GM12878 (cell line): ENCODE measurements around the gene THSD4. TPM values are rescaled to one million over a fixed set of nuclear protein-coding genes. Genes with fewer than 3 reads are reported as not detected.

Experiments
- ATAC-seq: fragments of 200-7000 bp; cut with Tn5 transposase; 3 replicates; pipeline ENCODE4 v1.9.1; 2020; ENCODE audit warnings: mild to moderate bottlenecking, moderate library complexity
- BruUV-seq: library from RNA; stranded (reverse); fragments of 400-500 nt; replicated peaks from 2 replicates; lab custom pipeline; 2021; lab: Mats Ljungman, UMichigan
- CTCF ChIA-PET: fragments of 300-600 bp; sonication (Branson Sonifier 250); formaldehyde crosslinking; extraction: SDS; loops from one replicate; lab custom pipeline; 2021; ENCODE audit warnings: inconsistent platforms; lab: Yijun Ruan, JAX
- POLR2A ChIA-PET: fragments of 350-600 bp; formaldehyde crosslinking; extraction: SDS; loops from one replicate; lab custom pipeline; 2021; ENCODE audit warnings: inconsistent platforms; lab: Charles Lee
- RAD21 ChIA-PET: fragments of 300-600 bp; sonication (Branson Sonifier 250); formaldehyde crosslinking; loops from one replicate; lab custom pipeline; 2023; ENCODE audit warnings: antibody characterized with exemption; ENCODE audit not compliant: unreplicated experiment; lab: Charles Lee
- SMC1A ChIA-PET: fragments of 300-600 bp; sonication (Branson Sonifier 250); formaldehyde crosslinking; loops from one replicate; lab custom pipeline; 2023; ENCODE audit not compliant: unreplicated experiment, uncharacterized antibody; lab: Charles Lee
- DNase-seq: peaks from one replicate; pipeline ENCODE4 v3.0.0-alpha.2; 2011; ENCODE audit warnings: low read depth, low spot score
- FAIRE-seq: peaks from 3 replicates; lab custom pipeline; 2011; peaks lifted over from hg19 to GRCh38; lab: Jason Lieb, UNC
- H2AFZ ChIP-seq: 2 replicates; pipeline ENCODE4 v1.6.0; 2011; ENCODE audit warnings: low read depth, low read length, control low read depth; ENCODE audit not compliant: control insufficient read depth
- H3K27ac ChIP-seq: 2 replicates; pipeline ENCODE4 v1.5.1; 2011; ENCODE audit warnings: control low read depth; ENCODE audit not compliant: control insufficient read depth, insufficient read depth
- H3K27me3 ChIP-seq, 2 experiments: replicated peaks in 1 of 2; 2 replicates each; pipeline versions ENCODE4 v1.6.0 to v1.6.1; 2011; ENCODE audit warnings: low read length in 1 of 2; ENCODE audit not compliant: control insufficient read depth in 2 of 2, insufficient read depth in 2 of 2
- H3K36me3 ChIP-seq, 2 experiments: 2 replicates each; pipeline ENCODE4 v1.5.1; 2011; ENCODE audit warnings: low read length in 1 of 2; ENCODE audit not compliant: control insufficient read depth in 2 of 2, insufficient read depth in 2 of 2
- H3K4me1 ChIP-seq: 2 replicates; pipeline ENCODE4 v1.6.1; 2011; ENCODE audit warnings: mild to moderate bottlenecking, low read length, moderate library complexity, mixed read lengths; ENCODE audit not compliant: control insufficient read depth, insufficient read depth
- H3K4me2 ChIP-seq: 2 replicates; pipeline ENCODE4 v1.6.0; 2011; ENCODE audit warnings: control low read depth; ENCODE audit not compliant: control insufficient read depth, insufficient read depth
- H3K4me3 ChIP-seq: fragments of 200-600 bp; sonication (generic); 2 replicates; pipeline ENCODE4 v1.5.1; 2016
- H3K79me2 ChIP-seq: 2 replicates; pipeline ENCODE4 v1.6.0; 2011; ENCODE audit warnings: low read length; ENCODE audit not compliant: control insufficient read depth, insufficient read depth
- H3K9ac ChIP-seq: 2 replicates; pipeline ENCODE4 v1.8.0; 2011; ENCODE audit warnings: low read length, control low read depth, mixed read lengths; ENCODE audit not compliant: control insufficient read depth, insufficient read depth
- H3K9me3 ChIP-seq: replicated peaks from 3 replicates; pipeline ENCODE4 v1.5.1; 2011; ENCODE audit warnings: mild to moderate bottlenecking, low read length; ENCODE audit not compliant: control insufficient read depth, insufficient read depth
- H4K20me1 ChIP-seq: 2 replicates; pipeline ENCODE4 v1.6.0; 2011; ENCODE audit not compliant: control insufficient read depth, insufficient read depth
- CHD1 ChIP-seq: IDR thresholded peaks from 2 replicates; pipeline ENCODE4 v1.6.1; 2012; ENCODE audit warnings: low read depth, low read length, improper control_type of control experiment
- IKZF2 ChIP-seq, 2 experiments: fragments of 450-650 bp; IDR thresholded peaks; 2 replicates each; pipeline ENCODE4 v1.6.1; 2017; ENCODE audit warnings: mild to moderate bottlenecking in 2 of 2, moderate library complexity in 2 of 2
- IRF3 ChIP-seq: fragments of 450-650 bp; IDR thresholded peaks from 2 replicates; pipeline ENCODE4 v1.6.1; 2014; ENCODE audit warnings: mild to moderate bottlenecking
- KDM1A ChIP-seq: fragments of 200-600 bp; sonication (generic); IDR thresholded peaks from 2 replicates; pipeline ENCODE4 v1.6.1; 2016; ENCODE audit warnings: borderline replicate concordance
- NBN ChIP-seq: fragments of 450-650 bp; IDR thresholded peaks from 2 replicates; pipeline ENCODE4 v1.6.1; 2016
- NFIC ChIP-seq: IDR thresholded peaks from 2 replicates; pipeline ENCODE4 v1.6.1; 2012; ENCODE audit warnings: low read depth, mild to moderate bottlenecking, inconsistent platforms, low read length, moderate library complexity
- RELB ChIP-seq: fragments of 450-650 bp; IDR thresholded peaks from 2 replicates; pipeline ENCODE4 v1.6.1; 2017; ENCODE audit warnings: low read depth, mild to moderate bottlenecking, moderate library complexity
- SIN3A ChIP-seq: IDR thresholded peaks from 2 replicates; pipeline ENCODE4 v1.6.1; 2012; ENCODE audit warnings: low read depth, low read length, improper control_type of control experiment
- ZNF274 ChIP-seq: IDR thresholded peaks from one replicate; pipeline ENCODE4 v1.8.0; 2011; ENCODE audit not compliant: insufficient read length, insufficient read depth
- ZZZ3 ChIP-seq: IDR thresholded peaks from 2 replicates; pipeline ENCODE4 v1.6.1; 2011; ENCODE audit warnings: low read depth; ENCODE audit not compliant: control insufficient read depth, insufficient read length
- WGBS: methylation state at CpG from one replicate; pipeline ENCODE4 v1.1.6; 2016; ENCODE audit warnings: low lambda C conversion rate; ENCODE audit not compliant: insufficient replicate concordance, insufficient coverage; ENCODE audit errors: missing lambda C conversion rate; 5-methylcytosine and 5-hydroxymethylcytosine counted together
- in situ Hi-C: fragments of 300-500 bp; cut with MboI; formaldehyde crosslinking; loops from 9 replicates; pipeline ENCODE4 v1.14.3; 2018; ENCODE audit warnings: mixed read lengths
- intact Hi-C: fragments of 100-400 bp; cut with micrococcal nuclease; formaldehyde crosslinking; loops from one replicate; pipeline ENCODE4 v1.14.2; 2022; ENCODE audit not compliant: unreplicated experiment
- polyA plus RNA-seq, 11 experiments: library from polyadenylated mRNA; depleted of rRNA in 4 of 11; unstranded in 6 of 11; stranded (reverse) in 5 of 11; fragments of >200 nt; fragmentation: Nextera tagmentation in 4 of 11; fragmentation: Illumina TruSeq in 1 of 11; extraction: Ambion mirVana in 4 of 11; extraction: Trizol in 1 of 11; gene quantifications; 1 replicate in 1 of 11; 2 replicates in 10 of 11; pipeline versions ENCODE4 v1.2.1 to v1.2.3, GENCODE V29; 2011 to 2016; ENCODE audit warnings: inconsistent platforms in 2 of 11, missing spikeins in 2 of 11, low read depth in 1 of 11
- total RNA-seq, 4 experiments: library from RNA; depleted of rRNA in 3 of 4; stranded (reverse); fragments of >200 nt in 3 of 4; fragmentation: Illumina TruSeq in 1 of 4; extraction: Trizol in 1 of 4; gene quantifications; 2 replicates each; pipeline versions ENCODE4 v1.2.1 to v1.2.3, GENCODE V29; 2013 to 2021
- TF ChIP-seq, protein P1 (sequence below): fragments of 450-650 bp; IDR thresholded peaks from 2 replicates; pipeline ENCODE4 v1.6.1; 2017; ENCODE audit warnings: mild to moderate bottlenecking, low read depth, inconsistent platforms; ENCODE audit not compliant: poor library complexity, severe bottlenecking

The THSD4 gene
- total and polyA plus RNA-seq, 10 of the 15 experiments (the other 5 are each of a cell fraction or from before 2014, with no cell fraction given): 0.04 to 0.13 (median 0.05) TPM; not detected in 7

DNA sequence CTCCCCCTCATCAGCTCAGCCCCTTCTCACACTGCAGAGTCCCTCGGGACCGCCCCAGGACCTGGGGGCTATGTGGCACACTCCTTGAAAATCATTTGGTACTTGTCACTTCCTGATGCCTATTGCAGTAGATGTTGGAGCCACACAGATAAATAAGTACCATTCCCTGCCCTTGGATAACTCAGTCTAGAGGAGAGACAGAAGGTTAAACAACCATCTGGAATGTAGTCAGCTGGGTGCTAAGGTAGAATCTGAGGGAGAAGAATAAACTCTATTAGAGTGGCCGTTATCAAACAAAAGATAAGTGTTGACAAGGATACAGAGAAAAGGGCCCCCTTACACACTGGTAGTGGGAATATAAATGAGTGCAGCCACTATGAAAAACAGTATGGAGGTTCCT lies 582.8 kb downstream of the THSD4 start (continued):
- no peak for TF ChIP-seq IRF3
- TF ChIP-seq, all 136 proteins: peak for 0

- H3K4me1 ChIP-seq: no peaks in the 10 kb centered on the region
- H3K27ac ChIP-seq: no peak overlapping the region
- CTCF ChIA-PET: no interaction called here
- FAIRE-seq (no peak), ATAC-seq (no peak)
- no peaks in the 10 kb centered on the region for H3K9me3 ChIP-seq
- H3K9ac ChIP-seq: no peak overlapping the region
- no peaks in the 10 kb centered on the region for H3K79me2 ChIP-seq
- H3K36me3 ChIP-seq: no peaks in the 10 kb centered on the region
- TF ChIP-seq IKZF2 (IDR thresholded peaks at IDR 0.05): no peak
- TF ChIP-seq CHD1: no peak
- no peak for TF ChIP-seq RELB
- TF ChIP-seq ZZZ3: no peak
- no peak for TF ChIP-seq NFIC
- TF ChIP-seq NBN: no peak
- TF ChIP-seq SIN3A: no peak
- TF ChIP-seq ZNF274: no peak
- TF ChIP-seq, protein P1, sequence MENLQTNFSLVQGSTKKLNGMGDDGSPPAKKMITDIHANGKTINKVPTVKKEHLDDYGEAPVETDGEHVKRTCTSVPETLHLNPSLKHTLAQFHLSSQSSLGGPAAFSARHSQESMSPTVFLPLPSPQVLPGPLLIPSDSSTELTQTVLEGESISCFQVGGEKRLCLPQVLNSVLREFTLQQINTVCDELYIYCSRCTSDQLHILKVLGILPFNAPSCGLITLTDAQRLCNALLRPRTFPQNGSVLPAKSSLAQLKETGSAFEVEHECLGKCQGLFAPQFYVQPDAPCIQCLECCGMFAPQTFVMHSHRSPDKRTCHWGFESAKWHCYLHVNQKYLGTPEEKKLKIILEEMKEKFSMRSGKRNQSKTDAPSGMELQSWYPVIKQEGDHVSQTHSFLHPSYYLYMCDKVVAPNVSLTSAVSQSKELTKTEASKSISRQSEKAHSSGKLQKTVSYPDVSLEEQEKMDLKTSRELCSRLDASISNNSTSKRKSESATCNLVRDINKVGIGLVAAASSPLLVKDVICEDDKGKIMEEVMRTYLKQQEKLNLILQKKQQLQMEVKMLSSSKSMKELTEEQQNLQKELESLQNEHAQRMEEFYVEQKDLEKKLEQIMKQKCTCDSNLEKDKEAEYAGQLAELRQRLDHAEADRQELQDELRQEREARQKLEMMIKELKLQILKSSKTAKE: no peak
- no peak for TF ChIP-seq KDM1A
- TF ChIP-seq, all 136 proteins: peak for 0
- ChIA-PET RAD21 (no interaction called here), POLR2A (no interaction called here), SMC1A (no interaction called here)
- WGBS: 0% methylated on average over 1 of the region's 1 CpG
- in situ Hi-C loops (no loop called here), intact Hi-C loops (no loop called here)
- Histone ChIP-seq H4K20me1 (no peaks in the 10 kb centered on the region), H2AFZ (no peak overlapping the region), H3K27me3 (peaks cover 0 to 1% of the 10 kb centered on the region in 2 experiments; a peak in 2 of 4 replicates), H3K4me2 (no peak overlapping the region), H3K4me3 (no peak overlapping the region)
- BruUV-seq: no TSS peak
- no peak for DNase-seq
These were observed 583.5 kb downstream of the THSD4 start for GRCh38 chr15:71698742-71699141.
